Cardiac muscle cell (in vitro differentiated cells and primary cell): ENCODE measurements around the gene HYAL3. TPM values are rescaled to one million over a fixed set of nuclear protein-coding genes. Genes with fewer than 3 reads are reported as not detected.
"Not testable (repeated sequence)": the region's sequence is repeated elsewhere in the genome, so short reads cannot be mapped to it uniquely, and the experiment has no call there.

Experiments
- DNase-seq, 2 donors: peaks; one replicate each; pipeline versions ENCODE4 v3.0.0 to v3.0.0-alpha.2; 2010 to 2017; ENCODE audit warnings: low read depth in 1 of 2, low spot score in 1 of 2
- H3K27ac ChIP-seq: fragments of 200-600 bp; sonication (generic); 2 replicates; pipeline ENCODE4 v1.5.1; 2016
- H3K27me3 ChIP-seq: fragments of 200-600 bp; sonication (generic); 2 replicates; pipeline ENCODE4 v1.6.0; 2016; ENCODE audit warnings: control low read depth
- H3K36me3 ChIP-seq: fragments of 200-600 bp; sonication (generic); 2 replicates; pipeline ENCODE4 v1.5.1; 2016; ENCODE audit warnings: control low read depth
- H3K4me1 ChIP-seq: fragments of 200-600 bp; sonication (generic); 2 replicates; pipeline ENCODE4 v1.8.1; 2017; ENCODE audit warnings: low read depth, mild to moderate bottlenecking, mixed run types
- H3K4me3 ChIP-seq: fragments of 200-600 bp; sonication (generic); 2 replicates; pipeline ENCODE4 v1.5.1; 2016; ENCODE audit warnings: mild to moderate bottlenecking
- H3K9me3 ChIP-seq: fragments of 200-600 bp; sonication (generic); 2 replicates; pipeline ENCODE4 v1.5.1; 2017; ENCODE audit warnings: low read depth, mild to moderate bottlenecking, control low read depth
- polyA plus RNA-seq: library from polyadenylated mRNA; unstranded; fragments of >200 nt; fragmentation: Nextera tagmentation; extraction: Ambion mirVana; gene quantifications from 2 replicates; pipeline ENCODE4 v1.2.1, GENCODE V29; 2016
- total RNA-seq: library from RNA; depleted of rRNA; stranded (reverse); fragments of >200 nt; gene quantifications from 2 replicates; pipeline ENCODE4 v1.2.3, GENCODE V29; 2016
- TF ChIP-seq, protein P1 (sequence below): IDR thresholded peaks from 2 replicates; pipeline ENCODE4 v1.5.1; 2012; ENCODE audit warnings: low read depth, mild to moderate bottlenecking, low read length

HYAL3 gene
- total and polyA plus RNA-seq, 2 experiments from 2014 or later = 3.6 to 6.2 TPM

DNA sequence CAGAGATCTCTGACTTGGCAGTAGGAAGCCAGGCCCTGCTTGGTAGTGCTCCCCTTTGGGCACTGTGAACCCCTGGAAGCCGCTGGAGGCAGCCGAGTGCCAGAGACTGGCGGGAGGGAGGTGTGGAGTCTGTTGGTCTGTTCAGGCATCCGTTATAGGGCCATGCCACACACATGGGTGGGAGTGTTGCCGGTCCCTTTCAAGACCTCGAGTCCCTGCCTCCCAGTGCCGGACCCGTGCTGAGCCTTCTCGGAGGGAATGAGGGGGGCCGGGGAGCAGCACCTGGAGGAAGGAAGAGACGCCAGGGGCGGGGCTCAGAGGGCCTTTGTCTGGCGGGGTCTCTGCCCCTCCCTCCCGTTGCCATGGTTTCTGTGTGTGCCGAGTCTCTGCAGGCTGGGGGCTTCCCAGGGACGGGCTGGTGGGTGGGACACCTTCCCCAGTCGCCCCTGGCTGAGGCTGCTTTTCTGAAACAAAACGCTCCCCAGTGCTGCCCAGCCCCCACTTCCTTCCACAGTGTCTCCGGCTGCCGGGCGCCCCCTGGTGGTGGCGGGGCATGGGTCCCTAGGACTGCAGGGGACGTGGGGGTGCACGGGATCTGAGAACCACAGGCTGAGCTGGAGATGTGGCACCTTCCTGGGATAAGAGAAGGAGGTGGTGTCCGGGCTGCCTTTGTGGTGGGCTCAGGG is 53.2 kb downstream of the HYAL3 start:
- H3K36me3 ChIP-seq = no peaks in the 10 kb centered on the region
- peak; percentile 92 to 94 for DNase-seq
- TF ChIP-seq, protein P1, sequence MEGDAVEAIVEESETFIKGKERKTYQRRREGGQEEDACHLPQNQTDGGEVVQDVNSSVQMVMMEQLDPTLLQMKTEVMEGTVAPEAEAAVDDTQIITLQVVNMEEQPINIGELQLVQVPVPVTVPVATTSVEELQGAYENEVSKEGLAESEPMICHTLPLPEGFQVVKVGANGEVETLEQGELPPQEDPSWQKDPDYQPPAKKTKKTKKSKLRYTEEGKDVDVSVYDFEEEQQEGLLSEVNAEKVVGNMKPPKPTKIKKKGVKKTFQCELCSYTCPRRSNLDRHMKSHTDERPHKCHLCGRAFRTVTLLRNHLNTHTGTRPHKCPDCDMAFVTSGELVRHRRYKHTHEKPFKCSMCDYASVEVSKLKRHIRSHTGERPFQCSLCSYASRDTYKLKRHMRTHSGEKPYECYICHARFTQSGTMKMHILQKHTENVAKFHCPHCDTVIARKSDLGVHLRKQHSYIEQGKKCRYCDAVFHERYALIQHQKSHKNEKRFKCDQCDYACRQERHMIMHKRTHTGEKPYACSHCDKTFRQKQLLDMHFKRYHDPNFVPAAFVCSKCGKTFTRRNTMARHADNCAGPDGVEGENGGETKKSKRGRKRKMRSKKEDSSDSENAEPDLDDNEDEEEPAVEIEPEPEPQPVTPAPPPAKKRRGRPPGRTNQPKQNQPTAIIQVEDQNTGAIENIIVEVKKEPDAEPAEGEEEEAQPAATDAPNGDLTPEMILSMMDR = peak; percentile 98
- peak overlapping the region; percentile 62 for H3K27ac ChIP-seq
- H3K4me1 ChIP-seq = peaks cover 24% of the 10 kb centered on the region
- no peaks in the 10 kb centered on the region for H3K9me3 ChIP-seq
- no peaks in the 10 kb centered on the region for H3K27me3 ChIP-seq
- peak overlapping the region; percentile 24 for H3K4me3 ChIP-seq

DNA sequence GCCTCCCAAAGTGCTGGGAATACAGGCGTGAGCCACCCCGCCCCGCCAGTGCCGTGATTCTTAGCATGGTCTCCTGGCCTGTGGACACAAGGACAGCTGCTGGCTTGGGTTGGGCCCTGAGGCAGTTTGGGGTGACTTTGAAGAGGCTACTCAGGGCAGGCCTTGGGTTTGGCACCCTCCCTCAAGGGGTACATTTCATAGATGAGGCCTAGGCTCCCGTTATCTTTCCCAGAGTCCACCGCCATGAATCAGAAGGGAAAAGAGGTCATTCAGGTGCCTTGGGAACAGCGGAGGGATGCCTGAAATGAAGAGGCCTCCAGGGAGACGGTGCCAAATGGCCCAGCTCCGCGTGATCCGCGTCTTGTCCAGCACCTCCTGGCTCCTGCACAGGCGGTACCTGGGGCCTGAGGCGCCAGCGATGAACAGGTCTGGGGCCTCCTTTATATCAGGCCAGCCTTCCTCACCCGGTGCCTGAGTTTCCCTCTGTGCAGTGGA is 53.9 kb downstream of the HYAL3 start:
- no peaks in the 10 kb centered on the region for H3K27me3 ChIP-seq
- TF ChIP-seq, protein P1 = no peak
- peaks cover 27% of the 10 kb centered on the region for H3K4me1 ChIP-seq
- DNase-seq = no peak
- H3K27ac ChIP-seq = peak overlapping the region; percentile 62
- no peaks in the 10 kb centered on the region for H3K9me3 ChIP-seq
- no peaks in the 10 kb centered on the region for H3K36me3 ChIP-seq
- H3K4me3 ChIP-seq = no peak overlapping the region

DNA sequence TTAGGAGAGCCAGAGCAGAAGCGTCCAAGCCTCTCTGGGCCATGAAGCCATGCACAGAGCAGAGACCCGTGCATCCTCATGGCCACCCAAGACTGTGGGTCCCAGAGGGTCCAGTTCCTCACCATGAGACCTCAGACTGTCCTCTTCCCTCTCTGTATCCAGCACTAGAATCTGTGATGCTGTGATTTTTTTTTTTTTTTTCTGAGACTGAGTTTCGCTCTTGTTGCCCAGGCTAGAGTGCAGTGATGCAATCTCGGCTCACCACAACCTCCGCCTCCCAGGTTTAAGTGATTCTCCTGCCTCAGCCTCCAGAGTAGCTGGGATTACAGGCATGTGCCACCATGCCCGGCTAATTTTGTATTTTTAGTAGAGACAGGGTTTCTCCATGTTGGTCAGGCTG is 54.4 kb downstream of the HYAL3 start:
- not testable (repeated sequence) for H3K4me3 ChIP-seq, DNase-seq, H3K27me3 ChIP-seq, H3K36me3 ChIP-seq, H3K9me3 ChIP-seq
- H3K4me1 ChIP-seq = peaks cover 27% of the 10 kb centered on the region
- peak overlapping the region; percentile 62 for H3K27ac ChIP-seq

DNA sequence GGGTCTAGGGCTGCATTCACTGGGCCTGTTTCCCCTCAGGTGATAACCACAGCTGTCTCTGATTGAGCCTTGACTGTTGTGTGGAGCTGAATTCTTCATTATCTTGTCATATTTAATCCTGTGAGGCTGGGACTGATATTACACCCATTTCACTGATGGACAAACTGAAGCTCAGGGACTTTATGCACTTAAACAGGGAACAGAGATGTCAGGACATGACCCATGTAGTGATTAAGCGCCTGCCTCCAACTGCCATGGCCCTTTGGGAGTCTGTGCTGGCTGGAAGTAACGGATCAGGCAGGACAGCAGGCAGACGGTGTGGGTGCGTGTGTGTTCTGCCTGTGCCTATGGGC is 55.7 kb downstream of the HYAL3 start:
- no peaks in the 10 kb centered on the region for H3K27me3 ChIP-seq
- H3K4me3 ChIP-seq = no peak overlapping the region
- TF ChIP-seq, protein P1 = no peak
- peaks cover 27% of the 10 kb centered on the region for H3K4me1 ChIP-seq
- no peaks in the 10 kb centered on the region for H3K36me3 ChIP-seq
- no peak for DNase-seq
- H3K9me3 ChIP-seq = no peaks in the 10 kb centered on the region
- no peak overlapping the region for H3K27ac ChIP-seq

DNA sequence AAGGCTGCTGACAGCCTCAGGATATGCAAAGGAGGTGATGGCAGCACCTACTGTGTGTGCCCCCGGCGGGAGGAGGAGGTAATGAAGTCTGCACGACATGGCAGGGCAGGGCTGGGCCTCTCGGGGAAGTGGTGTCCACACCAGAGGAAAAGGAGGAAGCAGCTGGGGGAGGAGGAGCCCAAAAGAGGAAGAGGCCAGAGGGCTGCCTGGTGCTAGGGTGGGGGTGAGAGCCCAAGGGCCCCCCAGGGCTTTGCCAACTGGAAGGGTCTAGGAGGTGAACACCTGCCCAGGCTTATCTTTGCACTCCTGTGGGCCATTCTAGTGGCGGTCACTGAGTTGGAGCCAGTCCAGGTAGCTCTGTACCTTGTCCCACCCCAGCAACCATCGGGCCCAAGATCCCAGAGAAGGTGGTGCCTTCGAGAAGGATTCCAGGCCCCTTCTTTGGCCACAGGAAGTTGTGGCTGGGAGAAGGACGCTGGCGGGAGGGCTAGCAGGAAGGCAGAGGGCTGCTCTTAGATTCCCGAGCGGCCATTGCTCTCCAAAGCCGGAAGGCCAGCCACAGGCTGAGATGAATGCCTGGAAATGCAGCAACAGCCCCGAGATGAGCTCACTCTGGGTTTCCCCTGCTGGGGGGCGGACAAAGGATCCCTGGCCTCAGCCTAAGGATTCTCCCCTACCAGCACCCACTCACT is 56.2 kb downstream of the HYAL3 start:
- Histone ChIP-seq H3K4me1 (peaks cover 27% of the 10 kb centered on the region), H3K27me3 (no peaks in the 10 kb centered on the region), H3K27ac (peak overlapping the region; percentile 38), H3K9me3 (no peaks in the 10 kb centered on the region), H3K4me3 (no peak overlapping the region), H3K36me3 (no peaks in the 10 kb centered on the region)
- TF ChIP-seq, protein P1 = no peak
- DNase-seq = peak in 1 of 2 donors; percentile 80

Other genes starting within 250 kb of the HYAL3 start
- gene RBM5, start 210.5 kb downstream of the HYAL3 start, total RNA-seq = 189 and 439 TPM in 2 replicates
- gene RBM5, start 210.5 kb downstream of the HYAL3 start, polyA plus RNA-seq = 130 and 172 TPM in 2 replicates
- gene SEMA3F, start 144.1 kb downstream of the HYAL3 start, total RNA-seq = 21.0 and 27.6 TPM in 2 replicates
- 20.0 and 21.8 TPM in 2 replicates for gene SEMA3F, start 144.1 kb downstream of the HYAL3 start, polyA plus RNA-seq
- not detected in 2 replicates for gene GNAT1, start 107.8 kb downstream of the HYAL3 start, total RNA-seq
- gene GNAT1, start 107.8 kb downstream of the HYAL3 start, polyA plus RNA-seq = not detected in 2 replicates
- 9.5 and 14.7 TPM in 2 replicates for gene SLC38A3, start 94.1 kb downstream of the HYAL3 start, total RNA-seq
- 13.4 and 18.5 TPM in 2 replicates for gene SLC38A3, start 94.1 kb downstream of the HYAL3 start, polyA plus RNA-seq
- gene GNAI2, start 63.2 kb downstream of the HYAL3 start, total RNA-seq = 160 and 179 TPM in 2 replicates
- gene GNAI2, start 63.2 kb downstream of the HYAL3 start, polyA plus RNA-seq = 255 and 285 TPM in 2 replicates
- gene SEMA3B, start 30.3 kb downstream of the HYAL3 start, total RNA-seq = 16.7 and 25.9 TPM in 2 replicates
- gene SEMA3B, start 30.3 kb downstream of the HYAL3 start, polyA plus RNA-seq = 20.6 and 23.1 TPM in 2 replicates
- gene LSMEM2, start 20.3 kb downstream of the HYAL3 start, total RNA-seq = 26.4 and 29.2 TPM in 2 replicates
- 16.4 and 18.1 TPM in 2 replicates for gene LSMEM2, start 20.3 kb downstream of the HYAL3 start, polyA plus RNA-seq
- 61.0 and 75.3 TPM in 2 replicates for gene IFRD2, start 7.0 kb downstream of the HYAL3 start, total RNA-seq
- 106 and 110 TPM in 2 replicates for gene IFRD2, start 7.0 kb downstream of the HYAL3 start, polyA plus RNA-seq
- gene NAA80, start within 50 bp of the HYAL3 start, total RNA-seq = 28.5 and 40.4 TPM in 2 replicates
- 35.6 and 39.0 TPM in 2 replicates for gene NAA80, start within 50 bp of the HYAL3 start, polyA plus RNA-seq
- gene HYAL1, start 4.2 kb upstream of the HYAL3 start, total RNA-seq = 3.4 and 5.0 TPM in 2 replicates
- gene HYAL1, start 4.2 kb upstream of the HYAL3 start, polyA plus RNA-seq = 3.3 and 4.3 TPM in 2 replicates
- gene HYAL2, start 23.3 kb upstream of the HYAL3 start, total RNA-seq = 116 and 124 TPM in 2 replicates
- gene HYAL2, start 23.3 kb upstream of the HYAL3 start, polyA plus RNA-seq = 88.3 and 106 TPM in 2 replicates
- gene TUSC2, start 28.8 kb upstream of the HYAL3 start, total RNA-seq = 84.1 and 87.0 TPM in 2 replicates
- gene TUSC2, start 28.8 kb upstream of the HYAL3 start, polyA plus RNA-seq = 66.4 and 76.6 TPM in 2 replicates
- gene RASSF1, start 41.4 kb upstream of the HYAL3 start, total RNA-seq = 13.0 and 23.1 TPM in 2 replicates
- 23.8 and 33.5 TPM in 2 replicates for gene RASSF1, start 41.4 kb upstream of the HYAL3 start, polyA plus RNA-seq
- 0.56 and 2.8 TPM in 2 replicates for gene ZMYND10, start 46.3 kb upstream of the HYAL3 start, total RNA-seq
- 1.3 and 1.8 TPM in 2 replicates for gene ZMYND10, start 46.3 kb upstream of the HYAL3 start, polyA plus RNA-seq
- 33.2 and 34.6 TPM in 2 replicates for gene NPRL2, start 51.4 kb upstream of the HYAL3 start, total RNA-seq
- 51.9 and 64.4 TPM in 2 replicates for gene NPRL2, start 51.4 kb upstream of the HYAL3 start, polyA plus RNA-seq
- gene CYB561D2, start 51.5 kb upstream of the HYAL3 start, total RNA-seq = 10.7 and 26.4 TPM in 2 replicates
- 15.7 and 23.8 TPM in 2 replicates for gene CYB561D2, start 51.5 kb upstream of the HYAL3 start, polyA plus RNA-seq
- 67.0 and 67.9 TPM in 2 replicates for gene TMEM115, start 60.1 kb upstream of the HYAL3 start, total RNA-seq
- 48.2 and 57.9 TPM in 2 replicates for gene TMEM115, start 60.1 kb upstream of the HYAL3 start, polyA plus RNA-seq
- 6.8 and 8.7 TPM in 2 replicates for gene CACNA2D2, start 204.2 kb upstream of the HYAL3 start, total RNA-seq
- 5.4 TPM in 2 replicates for gene CACNA2D2, start 204.2 kb upstream of the HYAL3 start, polyA plus RNA-seq